Middle frontal gyrus (tissue), 1 donor: ENCODE results near the gene RNF223.
"Not testable (repeated sequence)": the region's sequence is repeated elsewhere in the genome, so short reads cannot be mapped to it uniquely, and the experiment has no call there.

Experiments
- DNase-seq: peaks from one replicate; pipeline ENCODE4 v3.0.0-alpha.2; 2015; ENCODE audit warnings: low spot score; ENCODE audit errors: extremely low spot score

Gene RNF223

DNA sequence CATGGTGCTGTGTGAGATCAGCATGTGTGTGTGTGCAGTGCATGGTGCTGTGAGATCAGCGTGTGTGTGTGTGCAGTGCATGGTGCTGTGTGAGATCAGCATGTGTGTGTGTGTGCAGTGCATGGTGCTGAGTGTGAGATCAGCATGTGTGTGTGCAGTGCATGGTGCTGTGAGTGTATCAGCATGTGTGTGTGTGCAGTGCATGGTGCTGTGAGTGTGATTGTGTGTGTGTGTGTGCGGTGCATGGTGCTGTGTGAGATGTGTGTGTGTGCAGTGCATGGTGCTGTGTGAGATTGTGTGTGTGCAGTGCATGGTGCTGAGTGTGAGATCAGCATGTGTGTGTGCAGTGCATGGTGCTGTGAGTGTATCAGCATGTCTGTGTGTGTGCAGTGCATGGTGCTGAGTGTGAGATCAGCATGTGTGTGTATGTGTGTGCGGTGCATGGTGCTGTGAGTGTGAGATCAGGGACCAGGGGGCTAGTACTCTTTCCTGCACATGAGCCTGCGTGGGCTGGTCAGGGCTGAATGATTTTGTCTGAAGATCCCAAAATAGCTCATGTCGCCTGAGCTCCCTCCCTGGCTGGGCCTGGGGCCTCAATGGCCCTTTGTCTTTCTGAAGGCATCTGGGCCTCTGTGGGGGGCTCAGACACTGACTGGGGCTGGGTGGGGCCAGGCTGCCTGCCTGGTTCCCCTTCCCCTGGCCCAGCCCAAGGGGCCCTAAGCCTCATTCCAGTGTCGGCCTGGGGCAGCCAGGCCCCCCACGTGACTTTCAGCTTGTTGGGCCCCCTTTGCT, 43.0 kb downstream of the RNF223 start:
- not testable (repeated sequence) for DNase-seq

DNA sequence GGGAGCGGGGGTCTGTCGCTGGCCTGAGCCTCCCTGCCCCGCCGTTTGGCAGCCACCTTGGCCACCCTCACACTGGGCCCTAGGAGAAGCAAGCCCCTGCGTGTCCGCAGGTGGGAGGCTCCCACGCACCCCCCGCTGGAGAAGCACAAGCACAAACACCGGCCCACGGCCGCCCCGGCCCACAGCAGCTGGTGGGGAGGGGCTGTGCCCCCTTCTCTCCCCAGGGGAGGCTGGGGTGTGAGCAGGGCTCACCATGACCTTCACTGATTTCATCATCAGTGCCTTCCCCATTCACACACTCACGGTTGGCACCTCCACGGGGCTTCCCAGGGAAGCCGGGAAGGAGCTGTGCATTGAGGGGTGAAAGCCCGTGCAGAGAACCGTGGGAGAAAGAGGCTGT, 46.3 kb downstream of the RNF223 start:
- DNase-seq: no peak

DNA sequence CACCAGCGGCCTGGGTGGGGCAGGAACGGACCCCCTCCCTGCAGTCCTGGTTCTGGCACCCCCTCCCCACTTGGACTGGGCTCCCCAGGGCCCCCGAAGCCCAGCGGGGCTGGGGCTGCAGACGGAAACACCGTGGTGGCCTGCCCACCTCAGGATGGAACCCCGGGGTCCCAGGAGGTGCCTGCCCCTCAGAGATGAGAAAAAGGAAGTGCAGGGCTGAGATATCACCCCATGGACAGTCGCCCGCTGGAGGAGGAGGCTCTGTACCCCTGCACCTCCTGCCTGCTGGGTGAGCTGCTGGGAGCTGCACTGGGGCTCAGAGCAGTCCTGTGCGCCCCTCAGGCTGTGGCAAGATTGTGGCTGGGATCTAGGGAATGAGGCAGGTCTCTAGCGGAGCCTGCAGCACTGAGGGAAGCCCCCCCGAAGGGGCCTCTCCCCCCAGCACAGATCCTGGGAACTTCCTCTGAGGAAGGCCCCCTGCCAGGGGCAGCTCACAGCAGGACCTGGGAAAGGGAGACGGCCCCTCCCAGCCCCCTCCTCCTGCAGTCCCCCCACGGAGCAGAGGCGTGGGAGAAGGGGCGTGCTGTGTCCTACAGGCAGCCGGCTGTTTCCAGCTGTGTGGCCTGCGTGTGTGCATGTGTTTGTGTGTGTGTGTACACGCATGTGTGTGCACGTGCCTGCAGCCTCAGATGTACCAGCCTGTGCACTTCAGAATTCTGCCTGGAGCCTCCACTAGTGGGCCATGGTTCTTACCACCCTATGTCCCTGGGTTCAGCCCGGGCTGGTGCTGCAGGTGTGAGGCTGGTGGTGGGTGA, 47.3 kb downstream of the RNF223 start:
- DNase-seq: no peak

DNA sequence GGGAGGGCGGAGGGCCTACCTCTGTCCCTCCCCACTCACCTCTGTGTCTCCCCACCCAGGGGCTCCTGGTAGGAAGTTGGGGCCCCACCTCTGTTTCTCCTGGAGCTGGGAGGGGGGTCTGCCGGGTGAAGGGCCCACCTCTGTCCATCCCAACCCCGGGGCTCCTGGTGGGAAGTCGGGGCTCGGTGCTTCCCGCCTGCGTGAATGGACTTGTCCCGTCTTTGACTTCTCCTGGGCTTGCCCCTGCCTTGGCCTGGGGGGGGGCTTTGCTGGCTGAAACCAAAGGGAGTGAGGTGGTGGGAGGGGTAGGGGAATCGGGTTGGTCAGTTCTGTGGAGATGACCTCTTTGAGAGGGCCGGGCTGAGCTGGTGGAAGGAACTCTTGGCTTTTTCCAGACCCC, 48.4 kb downstream of the RNF223 start:
- DNase-seq: no peak

DNA sequence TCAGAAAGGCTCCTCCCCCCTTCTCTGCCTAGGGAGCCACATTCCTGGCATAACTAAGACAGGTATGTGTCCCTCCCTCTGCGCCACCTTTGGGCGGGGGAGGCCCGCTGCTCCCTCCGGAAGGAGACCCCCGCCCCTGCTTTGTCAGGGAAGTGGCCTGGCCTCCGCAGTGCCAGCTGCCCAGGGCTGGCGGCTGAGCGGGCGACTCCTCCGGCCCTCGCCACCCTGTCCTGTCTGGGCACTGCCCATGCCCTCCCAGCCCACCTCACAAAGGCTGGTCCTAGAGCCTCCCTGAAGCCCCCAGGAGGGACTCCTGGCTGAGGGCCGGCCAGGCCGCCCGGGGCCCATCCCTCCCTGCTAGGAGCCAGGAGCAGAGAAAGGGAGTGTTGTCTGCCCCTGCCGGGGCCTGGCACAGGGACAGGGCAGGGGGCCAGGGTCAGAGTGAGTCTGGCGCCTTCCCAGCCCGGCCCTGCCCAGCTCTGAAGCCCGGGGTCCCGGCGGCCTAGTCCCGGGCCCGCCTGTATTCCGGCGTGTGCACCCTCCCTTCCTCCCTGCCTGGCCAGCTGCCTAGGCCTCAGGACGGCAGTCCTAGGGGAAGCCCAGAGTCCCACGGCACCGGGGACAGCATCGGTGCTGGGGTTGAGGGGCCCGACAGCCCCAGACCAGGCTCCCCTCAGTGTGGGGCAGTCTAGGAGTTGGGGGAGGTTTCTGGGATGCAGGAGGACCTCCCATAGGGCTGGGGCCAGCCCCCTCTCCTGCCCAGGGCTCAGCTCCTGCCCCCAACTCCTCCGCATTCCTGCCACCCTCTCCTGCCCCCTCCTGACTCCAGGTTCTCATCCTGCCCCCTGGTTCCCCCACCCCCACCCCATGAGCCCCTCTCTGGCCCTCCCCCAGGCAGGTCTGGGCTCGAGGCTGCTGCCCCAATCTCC, 49.1 kb downstream of the RNF223 start:
- no peak for DNase-seq

DNA sequence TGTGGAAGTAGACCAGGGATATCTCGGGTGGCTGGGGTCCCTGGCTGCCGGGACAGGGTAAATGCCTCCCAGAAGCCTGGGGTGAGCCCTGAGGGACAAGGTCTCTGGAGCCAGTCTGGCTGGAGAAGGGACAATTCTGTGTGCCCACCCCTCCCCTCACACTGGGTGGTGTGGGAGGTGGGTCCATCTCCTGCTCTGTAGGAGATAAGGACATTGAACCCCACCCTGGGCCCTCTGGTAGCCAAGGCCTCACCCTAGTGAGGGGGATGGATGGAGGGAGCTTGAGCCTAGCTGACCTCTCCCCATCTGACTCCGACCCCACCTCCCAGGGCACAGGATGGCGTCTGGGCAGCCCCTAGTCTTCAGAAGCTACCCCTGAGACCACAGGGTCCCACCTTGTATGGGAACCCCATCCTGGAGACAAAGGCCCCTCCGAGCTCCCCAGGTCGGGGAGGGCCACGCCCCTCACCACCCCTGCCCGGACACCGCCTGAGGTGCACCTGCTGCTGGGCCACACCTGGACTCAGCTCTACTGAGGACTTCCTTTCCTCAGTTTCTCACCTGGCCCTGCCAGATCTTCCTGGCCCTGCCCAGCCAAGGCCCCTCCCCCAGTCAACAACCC, 49.8 kb downstream of the RNF223 start:
- DNase-seq: no peak

DNA sequence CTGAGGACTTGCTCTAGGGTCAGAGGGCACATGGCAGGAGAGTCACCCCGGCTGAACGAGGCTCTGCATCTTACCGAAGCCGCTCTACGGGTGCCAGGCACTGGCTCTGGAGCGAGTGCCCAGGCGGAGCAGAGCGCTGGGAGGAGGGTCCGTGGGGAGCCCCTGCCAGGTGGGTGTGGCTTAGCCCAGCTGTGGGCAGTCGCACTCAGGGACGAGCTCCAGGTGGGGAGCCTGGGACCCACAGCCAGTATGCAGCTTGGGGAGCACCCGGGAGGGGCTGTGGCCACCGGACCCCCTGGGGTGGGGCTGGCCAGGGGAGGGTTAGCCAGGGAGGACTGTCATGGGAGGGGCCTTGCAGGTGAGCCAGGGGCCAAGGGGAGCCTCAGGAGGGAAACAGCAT, 50.4 kb downstream of the RNF223 start:
- no peak for DNase-seq

DNA sequence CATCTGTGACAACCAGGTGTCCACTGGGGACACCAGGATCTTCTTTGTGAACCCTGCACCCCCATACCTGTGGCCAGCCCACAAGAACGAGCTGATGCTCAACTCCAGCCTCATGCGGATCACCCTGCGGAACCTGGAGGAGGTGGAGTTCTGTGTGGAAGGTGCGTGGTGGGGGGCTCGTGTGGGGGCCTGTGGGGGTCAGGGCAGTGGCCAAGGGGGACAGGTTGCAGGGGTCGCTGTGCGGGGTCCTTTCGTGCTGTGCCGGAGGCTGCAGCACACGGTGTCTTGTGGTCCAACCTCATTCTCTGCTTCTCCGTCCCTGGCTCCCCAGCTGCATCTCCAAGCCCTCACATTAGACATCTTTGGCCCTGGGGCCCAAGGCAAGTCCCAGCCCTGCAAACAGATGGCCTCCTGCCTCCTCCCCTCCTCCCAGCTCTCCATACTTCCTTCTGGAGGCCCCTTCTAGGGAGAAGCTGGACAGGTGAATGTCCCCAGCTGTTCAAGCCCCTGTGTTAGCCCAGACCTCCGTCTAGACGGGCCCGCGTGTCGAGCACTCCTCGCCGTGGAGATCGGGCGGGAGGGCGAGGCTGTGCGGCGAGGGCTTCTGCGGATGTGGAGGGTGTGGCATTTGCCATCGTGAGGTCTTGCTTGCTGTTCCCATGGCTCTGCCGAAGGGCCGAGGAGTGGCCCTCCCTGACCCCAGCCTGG, 51.6 kb downstream of the RNF223 start:
- DNase-seq: no peak

DNA sequence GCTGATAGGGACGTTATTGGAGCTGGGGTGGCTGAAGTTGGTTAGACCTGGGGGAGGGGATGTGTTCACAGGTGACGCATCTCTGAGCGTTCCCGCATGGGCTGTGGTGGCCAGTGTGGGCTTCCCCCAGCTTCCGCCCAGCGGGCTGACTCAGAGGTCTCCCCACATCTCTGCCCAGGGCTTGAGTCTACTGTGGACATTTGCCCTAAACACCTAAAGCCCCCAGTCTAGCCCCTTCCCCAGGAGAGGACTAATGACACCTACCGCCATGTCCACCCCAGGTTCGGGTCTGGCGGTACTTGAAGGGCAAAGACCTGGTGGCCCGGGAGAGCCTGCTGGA, 52.2 kb downstream of the RNF223 start:
- DNase-seq: no peak

DNA sequence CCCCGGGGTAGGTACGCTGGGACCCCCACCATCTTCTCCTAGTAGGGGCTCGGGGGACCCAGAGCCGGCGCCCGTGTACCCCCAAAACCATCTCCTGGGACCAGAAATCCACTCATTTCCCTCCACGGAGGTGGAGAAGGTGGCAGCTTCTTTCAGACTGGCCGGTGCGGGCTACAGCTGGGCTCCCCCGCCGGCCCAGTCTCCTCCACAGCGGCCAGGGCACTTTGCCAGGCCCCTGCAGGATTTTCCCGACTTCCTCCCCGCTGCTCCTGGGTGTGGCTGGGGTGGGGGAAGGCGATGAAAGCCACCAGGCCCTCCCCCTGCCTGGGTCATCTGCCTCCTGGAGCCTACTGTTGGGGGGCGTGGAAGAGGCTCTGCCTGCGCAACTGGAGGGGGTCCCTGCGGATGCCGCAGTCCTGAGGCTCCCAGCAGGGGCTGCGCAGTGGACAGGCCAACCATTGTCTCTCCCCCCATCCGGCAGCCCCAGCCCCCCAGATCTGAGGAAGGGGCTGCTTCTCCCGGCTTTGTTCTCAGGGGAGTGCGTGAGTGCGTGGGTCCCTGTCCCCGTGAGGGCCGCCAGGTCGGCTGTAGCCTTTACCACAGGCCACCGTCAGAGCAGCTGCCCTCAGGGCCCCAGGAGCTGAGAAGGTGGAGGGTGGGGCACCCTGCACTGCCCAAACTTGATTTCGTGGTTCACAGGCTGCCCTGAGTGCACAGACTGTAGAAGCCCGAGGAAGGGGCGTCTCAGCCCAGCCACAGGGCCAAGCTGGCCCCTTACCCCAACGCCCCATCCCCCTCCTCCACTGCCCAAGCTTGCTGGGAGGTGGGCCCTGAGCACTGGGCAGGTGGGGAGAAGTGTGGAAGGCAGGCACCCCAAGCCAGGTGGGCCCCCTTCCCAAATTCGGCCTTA, 52.8 kb downstream of the RNF223 start:
- DNase-seq: no peak
